ENCODE data around the gene LMO2.

Gene LMO2

GRCh38 chr11:33874433-33874832, 17.4 kb downstream of the LMO2 start:
- Histone ChIP-seq H3K4me1 (ENCODE audit: control insufficient read depth, insufficient read depth, low read length) (no peaks in the 10 kb centered on the region; the same call in 1 of the 2 replicates), H3K27ac (ENCODE audit: low read length) (no peak overlapping the region), H3K36me3 (ENCODE audit: control insufficient read depth, insufficient read depth, low read length) (no peaks in the 10 kb centered on the region), H3K9me3 (ENCODE audit: control insufficient read depth, insufficient read depth, low read length) (no peaks in the 10 kb centered on the region), H3K4me3 (ENCODE audit: low read length) (no peak overlapping the region), H3K27me3 (ENCODE audit: control insufficient read depth, insufficient read depth, low read length) (peaks cover 7% of the 10 kb centered on the region; the same call in 1 of the 2 replicates)
- WGBS (ENCODE audit: insufficient coverage, insufficient read length), result no CpG with 5 or more reads among the region's 3 CpGs
- no peak for DNase-seq (ENCODE audit: low read depth, low spot score)

GRCh38 chr11:33869481-33870422, 22.1 kb downstream of the LMO2 start:
- H3K27ac ChIP-seq (ENCODE audit: low read length), result no peak overlapping the region
- no CpG with 5 or more reads among the region's 91 CpGs for WGBS (ENCODE audit: insufficient coverage, insufficient read length)

GRCh38 chr11:33868647-33869461, 23.0 kb downstream of the LMO2 start:
- H3K9me3 ChIP-seq (ENCODE audit: control insufficient read depth, insufficient read depth, low read length), result no peaks in the 10 kb centered on the region
- peaks cover 24% of the 10 kb centered on the region; the same call in 1 of the 2 replicates for H3K27me3 ChIP-seq (ENCODE audit: control insufficient read depth, insufficient read depth, low read length)
- no peaks in the 10 kb centered on the region for H3K36me3 ChIP-seq (ENCODE audit: control insufficient read depth, insufficient read depth, low read length)
- H3K27ac ChIP-seq (ENCODE audit: low read length), result no peak overlapping the region
- no peaks in the 10 kb centered on the region; the same call in 1 of the 2 replicates for H3K4me1 ChIP-seq (ENCODE audit: control insufficient read depth, insufficient read depth, low read length)
- no peak for DNase-seq (ENCODE audit: low read depth, low spot score)
- no CpG with 5 or more reads among the region's 68 CpGs for WGBS (ENCODE audit: insufficient coverage, insufficient read length)
- peak overlapping the region; percentile 57 for H3K4me3 ChIP-seq (ENCODE audit: low read length)

More at GRCh38 chr11:33869481-33870422, 22.1 kb downstream of the LMO2 start:
- Histone ChIP-seq H3K27me3 (ENCODE audit: control insufficient read depth, insufficient read depth, low read length) (peaks cover 24% of the 10 kb centered on the region; the same call in 1 of the 2 replicates), H3K36me3 (ENCODE audit: control insufficient read depth, insufficient read depth, low read length) (no peaks in the 10 kb centered on the region), H3K9me3 (ENCODE audit: control insufficient read depth, insufficient read depth, low read length) (no peaks in the 10 kb centered on the region), H3K4me1 (ENCODE audit: control insufficient read depth, insufficient read depth, low read length) (no peaks in the 10 kb centered on the region; the same call in 1 of the 2 replicates), H3K4me3 (ENCODE audit: low read length) (peak overlapping the region; percentile 57)
- no peak for DNase-seq (ENCODE audit: low read depth, low spot score)

- no peak overlapping the region for H3K27ac ChIP-seq (ENCODE audit: low read length)
- no peak for DNase-seq (ENCODE audit: low read depth, low spot score)
- peak overlapping the region; percentile 57; the same call in 1 of the 2 replicates for H3K4me3 ChIP-seq (ENCODE audit: low read length)
- peaks cover 24% of the 10 kb centered on the region; the same call in 1 of the 2 replicates for H3K27me3 ChIP-seq (ENCODE audit: control insufficient read depth, insufficient read depth, low read length)
- H3K4me1 ChIP-seq (ENCODE audit: control insufficient read depth, insufficient read depth, low read length), result no peaks in the 10 kb centered on the region; the same call in 1 of the 2 replicates
- H3K36me3 ChIP-seq (ENCODE audit: control insufficient read depth, insufficient read depth, low read length), result no peaks in the 10 kb centered on the region
- no CpG with 5 or more reads among the region's 7 CpGs for WGBS (ENCODE audit: insufficient coverage, insufficient read length)
- H3K9me3 ChIP-seq (ENCODE audit: control insufficient read depth, insufficient read depth, low read length), result no peaks in the 10 kb centered on the region
Observed at GRCh38 chr11:33867996-33868646, 23.8 kb downstream of the LMO2 start.

- H3K4me3 ChIP-seq (ENCODE audit: low read length), result no peak overlapping the region
- WGBS (ENCODE audit: insufficient coverage, insufficient read length), result no CpG with 5 or more reads among the region's 1 CpG
Observed at GRCh38 chr11:33867561-33867960, 24.3 kb downstream of the LMO2 start.

GRCh38 chr11:33866936-33867335, 24.9 kb downstream of the LMO2 start:
- Histone ChIP-seq H3K4me3 (ENCODE audit: low read length) (no peak overlapping the region), H3K27me3 (ENCODE audit: control insufficient read depth, insufficient read depth, low read length) (peaks cover 24% of the 10 kb centered on the region; the same call in 1 of the 2 replicates), H3K9me3 (ENCODE audit: control insufficient read depth, insufficient read depth, low read length) (no peaks in the 10 kb centered on the region), H3K4me1 (ENCODE audit: control insufficient read depth, insufficient read depth, low read length) (no peaks in the 10 kb centered on the region; the same call in 1 of the 2 replicates), H3K36me3 (ENCODE audit: control insufficient read depth, insufficient read depth, low read length) (no peaks in the 10 kb centered on the region), H3K27ac (ENCODE audit: low read length) (no peak overlapping the region)
- DNase-seq (ENCODE audit: low read depth, low spot score), result no peak
- no CpG with 5 or more reads among the region's 2 CpGs for WGBS (ENCODE audit: insufficient coverage, insufficient read length)

More at GRCh38 chr11:33867561-33867960, 24.3 kb downstream of the LMO2 start:
- no peaks in the 10 kb centered on the region; the same call in 1 of the 2 replicates for H3K4me1 ChIP-seq (ENCODE audit: control insufficient read depth, insufficient read depth, low read length)
- no peak for DNase-seq (ENCODE audit: low read depth, low spot score)
- no peaks in the 10 kb centered on the region for H3K36me3 ChIP-seq (ENCODE audit: control insufficient read depth, insufficient read depth, low read length)
- H3K27ac ChIP-seq (ENCODE audit: low read length), result no peak overlapping the region
- peaks cover 24% of the 10 kb centered on the region; the same call in 1 of the 2 replicates for H3K27me3 ChIP-seq (ENCODE audit: control insufficient read depth, insufficient read depth, low read length)
- H3K9me3 ChIP-seq (ENCODE audit: control insufficient read depth, insufficient read depth, low read length), result no peaks in the 10 kb centered on the region

- Histone ChIP-seq H3K4me3 (ENCODE audit: low read length) (no peak overlapping the region), H3K27me3 (ENCODE audit: control insufficient read depth, insufficient read depth, low read length) (peaks cover 17% of the 10 kb centered on the region; the same call in 1 of the 2 replicates), H3K27ac (ENCODE audit: low read length) (no peak overlapping the region), H3K9me3 (ENCODE audit: control insufficient read depth, insufficient read depth, low read length) (no peaks in the 10 kb centered on the region), H3K36me3 (ENCODE audit: control insufficient read depth, insufficient read depth, low read length) (no peaks in the 10 kb centered on the region), H3K4me1 (ENCODE audit: control insufficient read depth, insufficient read depth, low read length) (no peaks in the 10 kb centered on the region)
- no CpG with 5 or more reads among the region's 16 CpGs for WGBS (ENCODE audit: insufficient coverage, insufficient read length)
- no peak for DNase-seq (ENCODE audit: low read depth, low spot score)
Observed at GRCh38 chr11:33864479-33864878, 27.4 kb downstream of the LMO2 start.

GRCh38 chr11:33863418-33864172, 28.3 kb downstream of the LMO2 start:
- no peaks in the 10 kb centered on the region for H3K36me3 ChIP-seq (ENCODE audit: control insufficient read depth, insufficient read depth, low read length)
- H3K27ac ChIP-seq (ENCODE audit: low read length), result no peak overlapping the region
- H3K9me3 ChIP-seq (ENCODE audit: control insufficient read depth, insufficient read depth, low read length), result no peaks in the 10 kb centered on the region
- no peak overlapping the region for H3K4me3 ChIP-seq (ENCODE audit: low read length)
- WGBS (ENCODE audit: insufficient coverage, insufficient read length), result no CpG with 5 or more reads among the region's 7 CpGs
- H3K4me1 ChIP-seq (ENCODE audit: control insufficient read depth, insufficient read depth, low read length), result no peaks in the 10 kb centered on the region
- DNase-seq (ENCODE audit: low read depth, low spot score), result no peak
- H3K27me3 ChIP-seq (ENCODE audit: control insufficient read depth, insufficient read depth, low read length), result peaks cover 14% of the 10 kb centered on the region; the same call in 1 of the 2 replicates

- no CpG with 5 or more reads among the region's 6 CpGs for WGBS (ENCODE audit: insufficient coverage, insufficient read length)
- H3K36me3 ChIP-seq (ENCODE audit: control insufficient read depth, insufficient read depth, low read length), result no peaks in the 10 kb centered on the region
- no peaks in the 10 kb centered on the region for H3K4me1 ChIP-seq (ENCODE audit: control insufficient read depth, insufficient read depth, low read length)
- no peak overlapping the region for H3K4me3 ChIP-seq (ENCODE audit: low read length)
- H3K9me3 ChIP-seq (ENCODE audit: control insufficient read depth, insufficient read depth, low read length), result no peaks in the 10 kb centered on the region
- H3K27me3 ChIP-seq (ENCODE audit: control insufficient read depth, insufficient read depth, low read length), result peaks cover 1% of the 10 kb centered on the region; the same call in 1 of the 2 replicates
- no peak for DNase-seq (ENCODE audit: low read depth, low spot score)
- no peak overlapping the region for H3K27ac ChIP-seq (ENCODE audit: low read length)
Observed at GRCh38 chr11:33861941-33862589, 29.8 kb downstream of the LMO2 start.

Data from iPS DF 6.9 (cell line).